Vagina (tissue), 2 donors: ENCODE measurements around the gene DCTN4. TPM values are rescaled to one million over a fixed set of nuclear protein-coding genes. Genes with fewer than 3 reads are reported as not detected.
"Not testable (repeated sequence)": the region's sequence is repeated elsewhere in the genome, so short reads cannot be mapped to it uniquely, and the experiment has no call there.

ENCODE experiments used
- DNase-seq, 2 donors: peaks; one replicate each; pipeline ENCODE4 v3.0.0-alpha.2; 2017; ENCODE audit errors: extremely low spot score in 2 of 2
- H3K27ac ChIP-seq: fragments of 200-600 bp; sonication (generic); one replicate; pipeline ENCODE4 v1.5.1; 2019
- H3K27me3 ChIP-seq: fragments of 200-600 bp; sonication (generic); one replicate; pipeline ENCODE4 v1.5.1; 2019
- H3K36me3 ChIP-seq, 2 donors: fragments of 200-600 bp; sonication (generic); one replicate each; pipeline ENCODE4 v1.5.1; 2017 to 2019
- H3K4me1 ChIP-seq: fragments of 200-600 bp; sonication (generic); one replicate; pipeline ENCODE4 v1.5.1; 2019
- H3K4me3 ChIP-seq, 2 donors: fragments of 200-600 bp; sonication (generic); 1 replicate in 1 of 2; 2 replicates in 1 of 2; pipeline ENCODE4 v1.5.1; 2016 to 2019
- H3K9me3 ChIP-seq: fragments of 200-600 bp; sonication (generic); one replicate; pipeline ENCODE4 v1.5.1; 2019
- CTCF ChIP-seq, 3 experiments: fragments of 450-650 bp in 2 of 3; fragments of 200-600 bp in 1 of 3; sonication (generic) in 1 of 3; IDR thresholded peaks; one replicate each; pipeline ENCODE4 v1.5.1; 2017 to 2019; ENCODE audit warnings: antibody characterized with exemption in 3 of 3, mild to moderate bottlenecking in 2 of 3, moderate library complexity in 2 of 3
- POLR2A ChIP-seq, 2 donors: fragments of 450-650 bp; IDR thresholded peaks; one replicate each; pipeline ENCODE4 v1.6.1; 2017; ENCODE audit warnings: antibody characterized with exemption in 2 of 2, mild to moderate bottlenecking in 2 of 2, moderate library complexity in 2 of 2
- POLR2AphosphoS5 ChIP-seq, 2 donors: sonication (generic); formaldehyde crosslinking; IDR thresholded peaks; one replicate each; pipeline ENCODE4 v1.9.0; 2017; ENCODE audit warnings: antibody characterized with exemption in 2 of 2, mild to moderate bottlenecking in 2 of 2, low read depth in 1 of 2; ENCODE audit not compliant: insufficient read depth in 1 of 2
- intact Hi-C: fragments of 100-400 bp; cut with DNase I; formaldehyde crosslinking; loops from one replicate; pipeline ENCODE4 v1.15.1; 2023
- total RNA-seq: library from RNA; depleted of rRNA; stranded (reverse); fragments of >200 nt; gene quantifications from one replicate; pipeline ENCODE4 v1.2.3, GENCODE V29; 2016

Gene DCTN4
- total RNA-seq, 1 donor from 2014 or later, result 51.3 TPM

- TF ChIP-seq CTCF (IDR thresholded peaks at IDR 0.05), result no peak
- no peak for TF ChIP-seq POLR2AphosphoS5 (IDR thresholded peaks at IDR 0.05; ENCODE audit: insufficient read depth in 1 of 2, low read depth in 1 of 2)
- no peak for TF ChIP-seq POLR2A (IDR thresholded peaks at IDR 0.05)
- no peak for DNase-seq
- intact Hi-C loops, result no loop called here
- Histone ChIP-seq H3K4me1 (peaks cover 21% of the 10 kb centered on the region), H3K27me3 (no peaks in the 10 kb centered on the region), H3K36me3 (peaks cover 0 to 37% of the 10 kb centered on the region in 2 donors), H3K4me3 (peak overlapping the region in 1 of 2 donors; percentile 52), H3K27ac (peak overlapping the region; percentile 96), H3K9me3 (no peaks in the 10 kb centered on the region)
Measured at GRCh38 chr5:150757087-150757649, 1.6 kb downstream of the DCTN4 start.

GRCh38 chr5:150753863-150754262, 5.0 kb downstream of the DCTN4 start:
- no peak overlapping the region for H3K27ac ChIP-seq
- H3K27me3 ChIP-seq, result no peaks in the 10 kb centered on the region
- DNase-seq, result no peak
- peaks cover 0 to 58% of the 10 kb centered on the region in 2 donors for H3K36me3 ChIP-seq
- no peak overlapping the region for H3K4me3 ChIP-seq
- no peak for TF ChIP-seq CTCF (IDR thresholded peaks at IDR 0.05)
- TF ChIP-seq POLR2A (IDR thresholded peaks at IDR 0.05), result no peak
- no peak for TF ChIP-seq POLR2AphosphoS5 (IDR thresholded peaks at IDR 0.05; ENCODE audit: insufficient read depth in 1 of 2, low read depth in 1 of 2)
- H3K4me1 ChIP-seq, result peaks cover 35% of the 10 kb centered on the region
- intact Hi-C loops, result no loop called here
- H3K9me3 ChIP-seq, result no peaks in the 10 kb centered on the region

- Histone ChIP-seq H3K9me3 (no peaks in the 10 kb centered on the region), H3K36me3 (peaks cover 0 to 59% of the 10 kb centered on the region in 2 donors), H3K27me3 (no peaks in the 10 kb centered on the region), H3K4me1 (peaks cover 35% of the 10 kb centered on the region), H3K27ac (no peak overlapping the region), H3K4me3 (no peak overlapping the region)
- no peak for TF ChIP-seq CTCF (IDR thresholded peaks at IDR 0.05)
- no peak for TF ChIP-seq POLR2AphosphoS5 (IDR thresholded peaks at IDR 0.05; ENCODE audit: insufficient read depth in 1 of 2, low read depth in 1 of 2)
- TF ChIP-seq POLR2A (IDR thresholded peaks at IDR 0.05), result no peak
- DNase-seq, result no peak
- intact Hi-C loops, result no loop called here
Measured at GRCh38 chr5:150753463-150753862, 5.4 kb downstream of the DCTN4 start.

- Histone ChIP-seq H3K9me3 (no peaks in the 10 kb centered on the region), H3K27me3 (no peaks in the 10 kb centered on the region), H3K4me1 (peaks cover 19% of the 10 kb centered on the region), H3K36me3 (peaks cover 0 to 59% of the 10 kb centered on the region in 2 donors), H3K4me3 (no peak overlapping the region), H3K27ac (no peak overlapping the region)
- no peak for DNase-seq
- TF ChIP-seq CTCF (IDR thresholded peaks at IDR 0.05), result no peak
- no peak for TF ChIP-seq POLR2AphosphoS5 (IDR thresholded peaks at IDR 0.05; ENCODE audit: insufficient read depth in 1 of 2, low read depth in 1 of 2)
- no peak for TF ChIP-seq POLR2A (IDR thresholded peaks at IDR 0.05)
- intact Hi-C loops, result no loop called here
Measured at GRCh38 chr5:150751096-150751891, 7.5 kb downstream of the DCTN4 start.

- Histone ChIP-seq H3K36me3 (peaks cover 0 to 53% of the 10 kb centered on the region in 2 donors), H3K27me3 (no peaks in the 10 kb centered on the region), H3K4me1 (peaks cover 18% of the 10 kb centered on the region), H3K27ac (no peak overlapping the region), H3K9me3 (no peaks in the 10 kb centered on the region), H3K4me3 (no peak overlapping the region)
- intact Hi-C loops, result no loop called here
- TF ChIP-seq POLR2A (IDR thresholded peaks at IDR 0.05) (no peak), POLR2AphosphoS5 (IDR thresholded peaks at IDR 0.05; ENCODE audit: insufficient read depth in 1 of 2, low read depth in 1 of 2) (no peak), CTCF (IDR thresholded peaks at IDR 0.05) (no peak)
- no peak for DNase-seq
Measured at GRCh38 chr5:150750469-150750868, 8.3 kb downstream of the DCTN4 start.

- H3K27me3 ChIP-seq, H3K4me1 ChIP-seq, H3K4me3 ChIP-seq, intact Hi-C loops, H3K27ac ChIP-seq, DNase-seq, H3K36me3 ChIP-seq, H3K9me3 ChIP-seq: not testable (repeated sequence)
Measured at GRCh38 chr5:150743142-150743488, 15.7 kb downstream of the DCTN4 start.

GRCh38 chr5:150742455-150743141, 16.2 kb downstream of the DCTN4 start:
- DNase-seq, H3K36me3 ChIP-seq, H3K27me3 ChIP-seq, H3K4me3 ChIP-seq, intact Hi-C loops, H3K27ac ChIP-seq, H3K9me3 ChIP-seq: not testable (repeated sequence)
- H3K4me1 ChIP-seq, result peaks cover 13% of the 10 kb centered on the region
